Endodermal cell (in vitro differentiated cells): Measurements from ENCODE around the gene SH3BGRL2. TPM values are rescaled to one million over a fixed set of nuclear protein-coding genes. Genes with fewer than 3 reads are reported as not detected.

Experiments
- DNase-seq: peaks from one replicate; pipeline ENCODE4 v3.0.0-alpha.2; 2017
- H3K27ac ChIP-seq: 2 replicates; pipeline ENCODE4 v1.5.1; 2013; ENCODE audit warnings: mild to moderate bottlenecking, low read depth, low read length, moderate library complexity
- H3K27me3 ChIP-seq: 2 replicates; pipeline ENCODE4 v1.6.1; 2013; ENCODE audit warnings: mild to moderate bottlenecking, low read length, moderate library complexity; ENCODE audit not compliant: insufficient read depth, control insufficient read depth, poor library complexity, severe bottlenecking
- H3K36me3 ChIP-seq: 2 replicates; pipeline ENCODE4 v1.7.0; 2013; ENCODE audit warnings: mild to moderate bottlenecking, low read length, moderate library complexity; ENCODE audit not compliant: control insufficient read depth, insufficient read depth
- H3K4me1 ChIP-seq: one replicate; pipeline ENCODE4 v1.7.0; 2013; ENCODE audit warnings: low read length; ENCODE audit not compliant: control insufficient read depth, insufficient read depth
- H3K4me3 ChIP-seq: 2 replicates; pipeline ENCODE4 v1.5.1; 2013; ENCODE audit warnings: mild to moderate bottlenecking, low read length, moderate library complexity
- H3K9ac ChIP-seq: 2 replicates; pipeline ENCODE4 v1.6.1; 2013; ENCODE audit warnings: mild to moderate bottlenecking, low read length, moderate library complexity; ENCODE audit not compliant: poor library complexity, severe bottlenecking; ENCODE audit errors: extremely low read depth
- H3K9me3 ChIP-seq: 2 replicates; pipeline ENCODE4 v1.6.1; 2013; ENCODE audit warnings: mild to moderate bottlenecking, low read length, moderate library complexity; ENCODE audit not compliant: control insufficient read depth
- H3K27ac Mint-ChIP-seq: 2 replicates; pipeline ENCODE4 v1.8.0; 2020; ENCODE audit warnings: mixed read lengths
- H3K27me3 Mint-ChIP-seq: 2 replicates; pipeline ENCODE4 v1.8.0; 2021; ENCODE audit warnings: mild to moderate bottlenecking, mixed read lengths; ENCODE audit not compliant: insufficient read depth
- H3K36me3 Mint-ChIP-seq: 2 replicates; pipeline ENCODE4 v1.8.0; 2020; ENCODE audit warnings: low read depth, mixed read lengths
- H3K4me1 Mint-ChIP-seq: 2 replicates; pipeline ENCODE4 v1.8.0; 2020; ENCODE audit warnings: mixed read lengths
- H3K4me3 Mint-ChIP-seq: 2 replicates; pipeline ENCODE4 v1.8.0; 2020; ENCODE audit warnings: mild to moderate bottlenecking, moderate library complexity, mixed read lengths
- H3K9me3 Mint-ChIP-seq: 2 replicates; pipeline ENCODE4 v1.8.0; 2020; ENCODE audit warnings: mild to moderate bottlenecking, mixed read lengths
- CTCF ChIP-seq: fragments of 200-600 bp; sonication (generic); conservative IDR thresholded peaks from 2 replicates; pipeline ENCODE4 v1.5.0; 2021; ENCODE audit warnings: antibody characterized with exemption, mild to moderate bottlenecking
- WGBS, 2 experiments: methylation state at CpG; one replicate each; pipeline versions ENCODE4 v1.1.5 to v1.1.7; 2013; ENCODE audit warnings: missing lambda C conversion rate in 2 of 2, mixed read lengths in 1 of 2; ENCODE audit not compliant: insufficient coverage in 1 of 2, insufficient read length in 1 of 2; 5-methylcytosine and 5-hydroxymethylcytosine counted together
- total RNA-seq, 2 donors: library from RNA; stranded (reverse); fragmentation: NEBNext Ultra II Directional in 1 of 2; extraction: Animal tissue kit (Norgen Biotek cat#: 25700) in 1 of 2; gene quantifications; 2 replicates in 1 of 2; 3 replicates in 1 of 2; pipeline ENCODE4 v1.2.1, GENCODE V29; 2021

Gene SH3BGRL2
- total RNA-seq, 2 donors from 2014 or later: 24.3 to 40.1 TPM

DNA sequence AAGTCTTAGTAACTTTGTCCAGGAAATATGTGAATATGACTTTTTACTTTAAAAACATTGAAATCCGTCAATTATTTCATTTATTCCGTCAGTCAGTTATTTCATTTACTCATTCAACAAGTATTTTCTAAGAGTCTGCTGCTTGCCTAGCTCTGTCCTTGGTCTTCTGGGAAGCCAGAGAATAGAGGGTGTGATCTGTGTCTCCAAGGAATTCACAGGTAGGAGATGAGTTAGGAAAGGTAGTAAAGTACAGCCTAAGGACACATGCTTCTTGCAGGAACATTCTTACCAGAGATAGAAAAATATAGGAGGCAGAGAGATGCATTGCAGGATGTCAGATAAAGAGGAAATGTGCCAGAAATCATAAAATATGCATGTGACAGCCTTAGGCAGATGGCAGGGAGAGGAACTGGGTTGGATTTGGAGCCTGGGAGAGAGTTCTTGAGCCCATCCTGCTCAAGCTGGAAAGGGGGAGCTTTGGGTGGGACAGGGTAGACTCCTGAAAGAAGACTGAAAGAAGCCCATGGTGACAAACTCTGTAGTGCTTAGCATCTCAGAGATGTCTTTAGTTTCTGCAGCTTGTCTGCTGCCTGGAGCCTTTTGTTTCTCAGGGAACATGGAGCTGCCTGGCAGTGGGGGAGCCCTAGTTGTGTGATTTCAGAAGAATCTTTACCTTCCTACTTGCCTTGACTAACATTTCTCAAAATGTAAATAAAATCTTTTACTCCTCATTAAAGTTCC lies 3.5 kb downstream of the SH3BGRL2 start:
- peaks cover 9% of the 10 kb centered on the region for H3K27me3 Mint-ChIP-seq
- no peak overlapping the region for H3K27ac ChIP-seq
- no peak overlapping the region for H3K27ac Mint-ChIP-seq
- no peak for DNase-seq
- H3K9ac ChIP-seq: no peak overlapping the region
- no peaks in the 10 kb centered on the region for H3K36me3 Mint-ChIP-seq
- no peaks in the 10 kb centered on the region for H3K9me3 ChIP-seq
- H3K36me3 ChIP-seq: no peaks in the 10 kb centered on the region
- H3K4me1 ChIP-seq: no peaks in the 10 kb centered on the region
- H3K27me3 ChIP-seq: no peaks in the 10 kb centered on the region
- no peak overlapping the region for H3K4me3 Mint-ChIP-seq
- H3K9me3 Mint-ChIP-seq: no peaks in the 10 kb centered on the region
- TF ChIP-seq CTCF: no peak
- H3K4me3 ChIP-seq: no peak overlapping the region
- WGBS, 2 experiments: 94% methylated on average over 2 of the region's 2 CpGs; no CpG with 5 or more reads in 1 of the 2 experiments
- peaks cover 22% of the 10 kb centered on the region for H3K4me1 Mint-ChIP-seq

GRCh38 chr6:79635232-79635543 lies 4.1 kb downstream of the SH3BGRL2 start:
- no peak overlapping the region for H3K27ac ChIP-seq
- peaks cover 8% of the 10 kb centered on the region for H3K27me3 Mint-ChIP-seq
- WGBS, 2 experiments: 96 to 100% methylated on average over 2 of the region's 2 CpGs
- H3K27ac Mint-ChIP-seq: no peak overlapping the region
- no peak for TF ChIP-seq CTCF
- no peak overlapping the region for H3K9ac ChIP-seq
- no peaks in the 10 kb centered on the region for H3K36me3 ChIP-seq
- no peaks in the 10 kb centered on the region for H3K27me3 ChIP-seq
- H3K4me1 ChIP-seq: no peaks in the 10 kb centered on the region
- H3K36me3 Mint-ChIP-seq: no peaks in the 10 kb centered on the region
- no peaks in the 10 kb centered on the region for H3K9me3 ChIP-seq
- H3K9me3 Mint-ChIP-seq: no peaks in the 10 kb centered on the region
- peaks cover 26% of the 10 kb centered on the region for H3K4me1 Mint-ChIP-seq
- DNase-seq: no peak
- no peak overlapping the region for H3K4me3 ChIP-seq
- no peak overlapping the region for H3K4me3 Mint-ChIP-seq

DNA sequence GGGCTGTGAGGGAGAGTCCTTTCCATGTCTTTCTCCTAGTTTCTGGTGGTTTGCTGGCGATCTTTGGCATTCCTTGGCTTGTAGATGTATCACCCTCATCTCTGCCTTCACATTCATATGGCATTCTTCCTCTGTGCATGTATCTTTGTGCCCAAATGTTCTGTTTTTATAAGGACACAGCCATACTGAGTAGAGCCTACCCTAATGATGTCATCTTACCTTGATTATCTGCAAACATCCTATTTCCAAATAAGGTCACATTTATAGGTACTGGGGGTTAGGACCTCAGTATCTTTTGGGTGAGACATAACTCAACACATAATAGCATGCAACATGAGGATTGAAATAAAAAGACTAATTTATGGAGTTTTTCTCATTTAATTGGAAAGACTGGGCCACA lies 5.5 kb downstream of the SH3BGRL2 start:
- Histone ChIP-seq H3K36me3 (no peaks in the 10 kb centered on the region), H3K4me3 (no peak overlapping the region), H3K27ac (no peak overlapping the region), H3K27me3 (no peaks in the 10 kb centered on the region), H3K4me1 (no peaks in the 10 kb centered on the region), H3K9ac (no peak overlapping the region), H3K9me3 (no peaks in the 10 kb centered on the region)
- no peak overlapping the region for H3K27ac Mint-ChIP-seq
- WGBS, 2 experiments: 93 to 100% methylated on average over 1 of the region's 1 CpG
- DNase-seq: no peak
- H3K9me3 Mint-ChIP-seq: no peaks in the 10 kb centered on the region
- H3K27me3 Mint-ChIP-seq: no peaks in the 10 kb centered on the region
- peaks cover 19% of the 10 kb centered on the region for H3K4me1 Mint-ChIP-seq
- no peak overlapping the region for H3K4me3 Mint-ChIP-seq
- H3K36me3 Mint-ChIP-seq: no peaks in the 10 kb centered on the region
- TF ChIP-seq CTCF: no peak
